HUES48 (cell line): ENCODE data around the gene SYT12.

Experiments used
- H3K27ac ChIP-seq: one replicate; pipeline ENCODE4 v1.7.0; 2013; ENCODE audit warnings: low read depth, low read length, inconsistent platforms
- H3K27me3 ChIP-seq: 2 replicates; pipeline ENCODE4 v1.6.1; 2013; ENCODE audit warnings: mild to moderate bottlenecking, low read length; ENCODE audit not compliant: control insufficient read depth, insufficient read depth
- H3K36me3 ChIP-seq: 2 replicates; pipeline ENCODE4 v1.6.1; 2013; ENCODE audit warnings: low read length; ENCODE audit not compliant: control insufficient read depth, insufficient read depth
- H3K4me1 ChIP-seq: 2 replicates; pipeline ENCODE4 v1.6.1; 2013; ENCODE audit warnings: mild to moderate bottlenecking, low read length; ENCODE audit not compliant: control insufficient read depth, insufficient read depth
- H3K4me3 ChIP-seq: 2 replicates; pipeline ENCODE4 v1.5.1; 2013; ENCODE audit warnings: mild to moderate bottlenecking, low read depth, low read length
- H3K9ac ChIP-seq: 2 replicates; pipeline ENCODE4 v1.6.1; 2013; ENCODE audit warnings: mild to moderate bottlenecking, low read depth, low read length, moderate library complexity
- H3K9me3 ChIP-seq: 2 replicates; pipeline ENCODE4 v1.6.1; 2013; ENCODE audit warnings: low read length; ENCODE audit not compliant: control insufficient read depth, insufficient read depth

SYT12 gene

GRCh38 chr11:67016550-67016949, 6.4 kb upstream of the SYT12 start:
- Histone ChIP-seq H3K27me3 (no peaks in the 10 kb centered on the region), H3K27ac (no peak overlapping the region), H3K36me3 (no peaks in the 10 kb centered on the region), H3K4me3 (no peak overlapping the region), H3K9me3 (no peaks in the 10 kb centered on the region), H3K9ac (no peak overlapping the region), H3K4me1 (no peaks in the 10 kb centered on the region)

- no peak overlapping the region for H3K4me3 ChIP-seq
- H3K36me3 ChIP-seq: no peaks in the 10 kb centered on the region
- H3K4me1 ChIP-seq: peaks cover 5% of the 10 kb centered on the region; the same call in 1 of the 2 replicates
- H3K9me3 ChIP-seq: no peaks in the 10 kb centered on the region
- no peak overlapping the region for H3K27ac ChIP-seq
- H3K9ac ChIP-seq: no peak overlapping the region
- peaks cover 39% of the 10 kb centered on the region for H3K27me3 ChIP-seq
Measured at GRCh38 chr11:67020949-67021348, 2.0 kb upstream of the SYT12 start.

GRCh38 chr11:67022341-67022933, 497 bp upstream of the SYT12 start:
- peaks cover 39% of the 10 kb centered on the region for H3K27me3 ChIP-seq
- no peak overlapping the region for H3K27ac ChIP-seq
- peak overlapping the region; percentile 61 for H3K4me3 ChIP-seq
- no peaks in the 10 kb centered on the region for H3K36me3 ChIP-seq
- peaks cover 5% of the 10 kb centered on the region; the same call in 1 of the 2 replicates for H3K4me1 ChIP-seq
- H3K9ac ChIP-seq: no peak overlapping the region
- no peaks in the 10 kb centered on the region for H3K9me3 ChIP-seq

- Histone ChIP-seq H3K27me3 (peaks cover 39% of the 10 kb centered on the region), H3K4me3 (peak overlapping the region; percentile 61; the same call in 1 of the 2 replicates), H3K4me1 (peaks cover 8% of the 10 kb centered on the region; the same call in 1 of the 2 replicates), H3K36me3 (no peaks in the 10 kb centered on the region), H3K27ac (no peak overlapping the region), H3K9me3 (no peaks in the 10 kb centered on the region), H3K9ac (no peak overlapping the region)
Measured at GRCh38 chr11:67023957-67024353, 1.0 kb downstream of the SYT12 start.

GRCh38 chr11:67024410-67024809, 1.5 kb downstream of the SYT12 start:
- Histone ChIP-seq H3K27me3 (peaks cover 39% of the 10 kb centered on the region), H3K4me1 (peaks cover 8% of the 10 kb centered on the region; the same call in 1 of the 2 replicates), H3K9me3 (no peaks in the 10 kb centered on the region), H3K4me3 (no peak overlapping the region), H3K36me3 (no peaks in the 10 kb centered on the region), H3K9ac (no peak overlapping the region), H3K27ac (no peak overlapping the region)

GRCh38 chr11:67024966-67025365, 2.0 kb downstream of the SYT12 start:
- Histone ChIP-seq H3K27ac (no peak overlapping the region), H3K36me3 (no peaks in the 10 kb centered on the region), H3K9me3 (no peaks in the 10 kb centered on the region), H3K4me1 (peaks cover 8% of the 10 kb centered on the region; the same call in 1 of the 2 replicates), H3K27me3 (peaks cover 39% of the 10 kb centered on the region), H3K4me3 (no peak overlapping the region), H3K9ac (no peak overlapping the region)

- H3K4me1 ChIP-seq: peaks cover 13% of the 10 kb centered on the region; the same call in 1 of the 2 replicates
- no peaks in the 10 kb centered on the region for H3K9me3 ChIP-seq
- H3K27me3 ChIP-seq: peaks cover 39% of the 10 kb centered on the region
- no peaks in the 10 kb centered on the region for H3K36me3 ChIP-seq
- no peak overlapping the region for H3K9ac ChIP-seq
- H3K4me3 ChIP-seq: no peak overlapping the region
- no peak overlapping the region for H3K27ac ChIP-seq
Measured at GRCh38 chr11:67025750-67026149, 2.8 kb downstream of the SYT12 start.

- H3K4me3 ChIP-seq: no peak overlapping the region
- no peaks in the 10 kb centered on the region for H3K36me3 ChIP-seq
- peaks cover 39% of the 10 kb centered on the region for H3K27me3 ChIP-seq
- H3K9me3 ChIP-seq: no peaks in the 10 kb centered on the region
- peaks cover 22% of the 10 kb centered on the region for H3K4me1 ChIP-seq
- no peak overlapping the region for H3K9ac ChIP-seq
- H3K27ac ChIP-seq: no peak overlapping the region
Measured at GRCh38 chr11:67026941-67027340, 4.0 kb downstream of the SYT12 start.

- no peaks in the 10 kb centered on the region for H3K36me3 ChIP-seq
- H3K4me3 ChIP-seq: no peak overlapping the region
- H3K27ac ChIP-seq: no peak overlapping the region
- peaks cover 33% of the 10 kb centered on the region for H3K27me3 ChIP-seq
- no peak overlapping the region for H3K9ac ChIP-seq
- no peaks in the 10 kb centered on the region for H3K9me3 ChIP-seq
- H3K4me1 ChIP-seq: peaks cover 22% of the 10 kb centered on the region
Measured at GRCh38 chr11:67027483-67027930, 4.6 kb downstream of the SYT12 start.

- Histone ChIP-seq H3K27ac (no peak overlapping the region), H3K4me1 (peaks cover 19% of the 10 kb centered on the region), H3K27me3 (peaks cover 28% of the 10 kb centered on the region)
Measured at GRCh38 chr11:67027943-67028542, 5.1 kb downstream of the SYT12 start.

GRCh38 chr11:67029146-67029545, 6.2 kb downstream of the SYT12 start:
- Histone ChIP-seq H3K9ac (no peak overlapping the region), H3K36me3 (no peaks in the 10 kb centered on the region), H3K4me3 (no peak overlapping the region), H3K4me1 (peaks cover 19% of the 10 kb centered on the region), H3K9me3 (no peaks in the 10 kb centered on the region), H3K27me3 (peaks cover 17% of the 10 kb centered on the region), H3K27ac (no peak overlapping the region)

More at GRCh38 chr11:67027943-67028542, 5.1 kb downstream of the SYT12 start:
- Histone ChIP-seq H3K9me3 (no peaks in the 10 kb centered on the region), H3K36me3 (no peaks in the 10 kb centered on the region), H3K9ac (no peak overlapping the region), H3K4me3 (no peak overlapping the region)
